GM18498 (cell line): ENCODE measurements around the gene TWIST2.

Source experiments
- ATAC-seq: cut with Tn5 transposase; IDR thresholded peaks from one replicate; pipeline ENCODE4 v1.9.1; 2021; ENCODE audit warnings: mild to moderate bottlenecking, moderate library complexity; ENCODE audit not compliant: unreplicated experiment

The TWIST2 gene

DNA sequence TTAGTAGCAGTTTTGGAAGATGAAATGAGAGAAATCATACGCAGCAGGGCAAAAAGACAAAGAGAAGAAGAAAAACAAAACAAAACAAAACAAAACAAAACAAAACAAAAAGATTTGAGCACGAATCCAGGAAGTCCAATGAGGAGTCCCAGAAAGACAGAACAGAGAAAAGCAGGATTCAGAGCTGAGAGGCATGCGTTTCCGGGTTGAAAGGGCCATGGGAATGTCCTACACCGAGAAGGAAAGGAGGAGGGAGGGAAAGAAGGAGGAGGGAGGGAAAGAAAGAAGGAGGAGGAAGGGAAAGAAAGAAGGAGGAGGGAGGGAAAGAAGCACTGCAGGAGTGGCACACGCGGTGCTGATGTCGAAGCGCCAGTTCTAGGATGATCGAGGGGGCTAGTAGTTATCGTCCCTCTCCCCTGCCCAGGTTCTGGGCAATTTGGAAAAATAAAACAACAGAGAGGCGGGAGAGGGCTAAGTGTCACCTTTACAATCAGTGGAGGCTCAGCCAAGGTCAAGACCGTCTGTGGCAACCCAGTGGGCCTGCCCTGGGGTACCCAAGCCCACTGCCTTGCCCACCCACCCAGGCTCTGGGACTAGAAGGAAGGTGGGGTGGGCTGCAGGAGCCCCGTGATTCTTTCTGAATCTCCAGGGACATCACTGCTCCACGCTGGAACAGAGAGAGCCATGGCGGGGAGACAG lies 68.4 kb downstream of the TWIST2 start:
- ATAC-seq: no peak

DNA sequence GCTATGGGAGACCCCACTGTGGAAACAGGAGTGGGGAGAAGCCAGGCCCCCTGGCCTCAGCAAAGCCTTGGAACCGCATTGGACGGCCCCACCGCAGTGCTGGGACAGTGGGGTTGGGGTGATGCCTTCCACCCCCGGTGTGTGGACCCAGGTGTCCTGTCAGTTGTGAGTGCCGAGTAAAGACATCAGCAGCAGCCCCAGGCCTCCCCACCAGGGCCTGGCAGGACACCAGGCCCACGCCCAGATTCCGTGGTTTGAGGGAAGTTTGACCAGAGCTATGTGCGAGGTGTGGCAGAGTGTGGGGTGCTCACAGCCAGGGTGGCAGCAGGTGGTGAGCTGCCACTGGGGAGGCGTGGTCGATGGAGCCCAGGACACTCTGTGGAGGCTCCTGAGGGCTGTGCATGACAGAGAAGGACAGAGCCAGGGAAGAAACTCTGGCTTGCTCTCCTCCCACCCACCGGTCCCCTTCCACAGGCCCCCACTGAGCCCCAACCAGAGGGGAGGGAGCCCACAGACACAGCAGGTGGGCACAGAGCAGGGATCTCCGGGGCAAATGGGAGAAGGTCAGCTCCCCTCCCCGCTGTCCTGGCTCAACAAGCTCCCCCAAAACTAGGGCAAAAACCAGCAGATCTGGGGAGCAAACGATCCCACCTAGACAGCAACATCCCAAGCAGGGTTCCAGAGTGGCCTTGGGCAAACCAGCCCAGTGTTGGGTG lies 69.1 kb downstream of the TWIST2 start:
- no peak for ATAC-seq

DNA sequence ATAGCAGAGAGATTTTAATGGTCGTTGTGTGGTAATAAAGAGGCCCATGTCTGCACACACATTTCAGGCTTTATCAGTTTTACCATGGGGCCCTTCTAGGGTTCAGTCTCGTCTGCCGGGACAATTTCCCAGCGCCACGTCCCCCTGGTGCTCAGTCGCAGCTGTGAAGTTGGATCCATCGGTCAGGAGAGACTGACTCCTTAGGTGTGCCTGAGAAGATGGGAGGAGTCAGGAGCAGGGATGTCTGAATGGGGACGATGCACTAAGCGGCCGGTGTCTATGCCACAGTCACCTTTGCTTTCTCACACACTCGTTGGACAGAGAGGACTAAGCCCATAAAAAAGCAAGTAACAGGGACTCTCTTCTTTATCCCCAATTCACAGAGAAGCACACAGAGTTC lies 71.4 kb downstream of the TWIST2 start:
- ATAC-seq: no peak

DNA sequence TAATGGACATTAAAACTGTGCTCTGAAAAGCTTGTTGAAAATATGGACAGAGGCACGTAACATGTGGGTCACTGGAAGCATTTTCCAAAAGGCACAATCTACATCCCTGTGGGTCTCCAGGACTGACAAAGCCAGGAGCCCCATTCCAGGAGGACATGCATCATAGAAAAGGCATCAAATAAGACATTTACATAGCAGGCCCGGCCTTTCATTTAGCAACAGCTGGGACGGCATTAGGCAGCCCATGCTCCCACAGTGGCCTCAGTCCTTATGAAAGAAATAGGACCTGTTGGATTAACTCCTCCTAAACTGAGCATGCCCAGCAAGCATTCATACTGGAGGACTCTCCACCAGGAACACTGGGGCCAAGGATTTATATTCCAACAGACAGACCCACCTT lies 72.2 kb downstream of the TWIST2 start:
- ATAC-seq: no peak

DNA sequence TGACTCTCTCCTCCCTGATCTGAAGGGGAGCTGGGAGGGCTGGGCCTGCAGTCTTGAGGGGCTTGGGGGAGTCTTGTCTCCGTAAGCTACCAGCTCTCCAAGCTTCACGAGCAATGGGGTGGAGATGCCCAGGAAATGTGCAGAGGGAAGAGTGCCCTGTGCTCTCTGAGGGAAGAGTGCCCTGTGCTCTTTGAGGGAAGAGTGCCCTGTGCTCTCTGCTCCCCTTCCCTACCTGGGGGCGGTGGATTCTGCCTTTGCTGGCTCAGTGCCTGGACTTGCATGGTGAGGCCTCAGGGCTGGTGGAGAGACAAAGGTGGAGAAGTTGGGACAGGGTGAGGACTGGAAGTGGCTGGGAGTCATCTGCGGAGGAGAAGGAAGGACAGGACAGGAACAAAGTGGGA lies 72.7 kb downstream of the TWIST2 start:
- ATAC-seq: no peak

DNA sequence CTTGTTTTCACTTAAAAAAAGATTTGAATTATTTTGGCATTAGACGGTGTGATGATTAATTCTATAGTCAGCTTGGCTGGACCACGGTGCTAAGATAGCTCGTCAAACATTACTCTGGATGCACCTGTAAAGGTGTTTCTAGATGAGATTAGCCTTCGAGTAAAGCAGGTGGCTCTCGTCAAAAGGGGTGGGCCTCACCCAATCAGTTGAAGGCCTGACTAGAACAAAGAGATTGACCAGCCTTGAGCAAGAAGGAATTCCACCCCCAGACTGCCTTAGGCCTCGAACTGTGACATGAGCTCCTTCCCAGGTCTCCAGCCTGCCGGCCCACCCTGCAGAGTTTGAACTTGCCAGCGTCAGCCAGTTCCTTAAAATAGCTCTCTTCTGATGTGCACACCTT lies 73.4 kb downstream of the TWIST2 start:
- no peak for ATAC-seq

DNA sequence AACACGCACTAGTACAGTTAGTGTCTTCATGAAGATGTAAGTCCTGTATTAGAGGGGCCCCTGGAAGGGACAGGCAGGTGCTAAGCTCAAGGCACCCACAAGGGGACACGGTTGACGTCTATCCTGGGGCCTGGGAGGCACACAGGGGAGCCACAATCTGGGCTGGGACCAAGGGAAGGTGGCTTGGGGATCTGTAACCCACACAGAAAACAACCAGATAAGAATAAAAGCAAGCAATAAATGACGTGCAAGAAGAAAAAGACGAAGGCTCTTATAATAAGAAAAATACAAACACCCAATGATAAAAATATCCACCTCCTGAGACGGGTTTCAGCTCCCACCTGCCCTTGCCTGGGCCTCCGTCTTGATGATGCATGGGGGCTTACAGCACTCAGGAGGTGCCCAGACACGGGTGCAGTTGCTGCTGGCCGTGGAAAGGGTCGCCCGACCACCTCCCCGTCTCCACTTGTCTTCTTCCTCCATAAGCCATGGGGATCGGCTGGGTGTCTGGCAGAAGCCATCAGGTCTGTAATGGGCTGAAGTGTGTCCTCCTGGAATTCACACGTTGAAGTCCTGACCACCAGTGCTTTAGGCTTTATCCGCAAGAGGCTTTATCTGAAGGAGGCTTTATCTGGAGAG lies 73.9 kb downstream of the TWIST2 start:
- ATAC-seq: no peak

DNA sequence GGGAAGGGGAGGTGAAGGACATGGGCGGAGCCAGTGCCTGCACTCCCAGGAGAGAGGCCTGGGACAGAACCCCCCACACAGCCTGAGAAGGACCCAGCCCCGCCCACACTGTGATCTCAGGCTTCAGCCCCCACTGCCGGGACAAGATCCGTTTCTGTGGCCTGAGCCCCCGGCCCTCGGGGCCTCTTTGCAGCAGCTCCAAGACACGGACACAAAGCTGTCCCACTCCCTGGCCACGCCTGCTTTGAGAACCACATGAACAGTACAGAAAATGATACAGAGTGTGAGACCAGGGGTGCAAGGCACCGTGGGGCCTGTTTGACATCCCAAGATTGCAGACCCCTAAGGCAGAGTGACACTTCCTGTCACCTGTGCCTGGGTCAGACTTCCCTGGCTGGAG lies 74.5 kb downstream of the TWIST2 start:
- no peak for ATAC-seq

DNA sequence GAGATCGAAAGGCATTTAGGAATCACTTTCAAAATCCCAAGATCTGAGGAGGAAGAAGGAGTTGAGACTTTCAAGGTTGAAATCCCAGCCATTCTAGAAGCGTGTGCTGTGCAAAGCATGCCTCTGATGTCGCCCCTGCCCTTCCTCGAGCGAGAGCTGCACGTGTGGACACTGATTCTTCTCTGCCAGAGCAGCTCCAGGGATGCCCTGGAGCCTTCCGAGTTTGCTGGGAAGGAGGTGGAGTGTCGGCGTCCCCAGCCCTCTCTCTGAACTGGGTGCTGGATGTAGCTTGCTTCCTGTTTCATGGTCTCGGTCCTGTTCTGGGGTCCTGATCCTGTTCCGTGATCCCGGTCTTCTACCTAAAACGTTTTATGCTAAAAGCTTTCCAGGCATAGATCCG lies 76.1 kb downstream of the TWIST2 start:
- ATAC-seq: no peak

DNA sequence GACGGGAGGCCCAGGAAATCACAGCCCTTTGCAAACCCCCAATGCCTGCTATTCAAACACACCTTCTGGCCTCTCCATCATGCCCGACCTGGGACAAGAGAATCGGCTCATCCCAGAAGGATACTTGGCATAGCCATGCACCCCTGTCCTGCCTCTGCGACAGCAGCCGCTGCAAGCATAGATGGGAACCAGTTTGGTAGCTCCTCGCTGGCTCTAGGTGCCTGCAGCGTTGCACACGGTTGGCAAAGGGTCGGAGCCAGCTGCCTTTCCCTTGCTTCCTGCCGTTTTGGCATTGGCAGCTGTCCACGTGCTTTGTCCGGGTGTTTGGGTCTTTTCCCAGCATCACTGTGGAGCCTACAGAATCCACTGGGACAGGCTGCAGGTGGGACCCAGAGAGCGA lies 76.9 kb downstream of the TWIST2 start:
- ATAC-seq: no peak

DNA sequence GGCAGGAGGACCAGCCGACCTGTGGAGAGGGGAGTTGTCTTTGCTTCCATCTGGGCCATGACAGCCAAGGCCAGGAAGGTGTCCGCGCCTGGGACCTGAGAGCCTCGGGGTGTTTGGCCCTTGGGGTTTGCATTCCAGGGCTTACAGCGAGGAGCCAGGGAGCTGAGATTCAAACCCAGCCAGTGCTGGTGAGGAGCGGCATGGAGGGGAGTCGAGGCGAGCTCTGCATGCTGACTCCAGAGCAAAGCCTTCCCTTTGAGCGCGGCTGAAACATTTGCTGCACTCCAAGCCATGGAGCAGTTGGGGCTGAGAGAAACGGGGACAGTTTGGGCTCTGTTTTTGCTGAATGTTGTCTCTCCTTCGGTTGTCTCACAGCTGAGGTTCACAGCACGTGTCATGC lies 77.4 kb downstream of the TWIST2 start:
- ATAC-seq: no peak

DNA sequence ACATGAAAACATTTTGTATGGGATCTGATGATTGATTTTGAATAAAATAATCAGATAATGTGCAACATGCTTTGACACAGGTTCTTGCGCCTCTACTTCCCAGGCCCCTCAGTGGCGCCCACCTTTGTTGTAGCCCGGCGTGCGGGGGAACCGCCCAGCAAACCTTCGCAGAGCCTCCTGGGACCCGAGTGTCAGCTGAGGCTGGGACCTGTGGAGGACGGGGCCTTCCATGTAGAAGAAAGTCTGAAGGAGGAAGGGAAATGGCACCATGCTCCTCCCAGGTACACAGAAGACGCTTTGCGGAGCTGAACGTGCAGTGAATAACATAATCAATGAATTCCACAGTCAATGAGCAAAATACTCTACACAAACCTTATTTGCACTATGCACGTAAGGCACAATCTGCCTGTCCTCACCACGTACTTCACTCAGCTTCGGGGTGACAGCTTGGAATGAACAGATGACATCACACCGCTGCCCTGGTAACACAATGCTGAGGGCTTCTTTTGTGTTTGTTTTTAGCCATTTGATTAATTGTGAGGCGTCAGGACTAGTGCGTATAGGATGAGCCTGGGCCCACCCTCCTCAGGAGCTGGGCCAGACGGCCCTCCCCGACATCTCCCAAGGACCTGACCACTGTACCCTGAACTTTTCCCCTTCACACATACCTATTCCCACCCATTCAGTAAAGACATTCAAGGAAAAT lies 78.1 kb downstream of the TWIST2 start:
- no peak for ATAC-seq

DNA sequence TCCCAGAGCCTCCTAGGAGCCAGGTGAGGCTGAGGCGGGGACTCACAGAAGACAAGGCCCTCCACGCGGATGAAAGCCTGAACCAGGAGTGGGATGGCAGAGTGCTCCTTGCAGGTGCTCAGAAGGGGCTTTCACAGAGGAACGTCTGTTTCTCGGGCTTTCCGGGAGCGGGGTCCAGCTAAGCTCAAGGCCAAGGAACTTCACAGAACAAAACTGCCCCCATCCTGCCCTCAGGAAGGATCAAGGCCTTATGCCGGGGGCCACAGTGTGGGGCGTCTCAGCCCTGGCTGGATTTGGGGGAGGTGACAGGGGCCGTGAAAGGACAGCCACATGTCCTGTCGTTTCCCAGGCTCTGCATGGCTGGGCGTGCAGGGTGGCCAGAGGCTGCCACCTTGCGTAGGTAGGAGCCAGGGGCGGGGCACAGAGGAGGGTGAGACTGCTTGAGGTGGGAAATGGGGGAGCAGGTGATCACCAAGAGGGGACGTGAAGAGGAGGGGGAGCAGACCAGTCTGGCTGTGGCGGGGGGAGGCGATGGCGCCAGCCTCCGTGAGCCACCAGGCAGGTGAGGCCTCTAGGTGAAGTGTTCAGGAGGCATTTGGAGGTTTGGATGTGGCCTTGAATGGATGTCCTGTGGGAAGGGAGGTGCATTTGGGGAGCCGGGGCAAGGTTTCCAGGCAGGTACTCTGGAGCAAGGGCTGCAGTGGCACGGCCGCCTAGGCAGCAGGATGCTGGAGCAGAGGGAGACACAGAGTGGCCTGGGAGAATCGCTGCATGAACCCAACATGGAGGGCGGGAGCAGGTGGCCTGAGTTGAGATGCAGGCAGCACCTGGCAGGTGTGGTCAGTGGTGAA lies 79.1 kb downstream of the TWIST2 start:
- no peak for ATAC-seq

DNA sequence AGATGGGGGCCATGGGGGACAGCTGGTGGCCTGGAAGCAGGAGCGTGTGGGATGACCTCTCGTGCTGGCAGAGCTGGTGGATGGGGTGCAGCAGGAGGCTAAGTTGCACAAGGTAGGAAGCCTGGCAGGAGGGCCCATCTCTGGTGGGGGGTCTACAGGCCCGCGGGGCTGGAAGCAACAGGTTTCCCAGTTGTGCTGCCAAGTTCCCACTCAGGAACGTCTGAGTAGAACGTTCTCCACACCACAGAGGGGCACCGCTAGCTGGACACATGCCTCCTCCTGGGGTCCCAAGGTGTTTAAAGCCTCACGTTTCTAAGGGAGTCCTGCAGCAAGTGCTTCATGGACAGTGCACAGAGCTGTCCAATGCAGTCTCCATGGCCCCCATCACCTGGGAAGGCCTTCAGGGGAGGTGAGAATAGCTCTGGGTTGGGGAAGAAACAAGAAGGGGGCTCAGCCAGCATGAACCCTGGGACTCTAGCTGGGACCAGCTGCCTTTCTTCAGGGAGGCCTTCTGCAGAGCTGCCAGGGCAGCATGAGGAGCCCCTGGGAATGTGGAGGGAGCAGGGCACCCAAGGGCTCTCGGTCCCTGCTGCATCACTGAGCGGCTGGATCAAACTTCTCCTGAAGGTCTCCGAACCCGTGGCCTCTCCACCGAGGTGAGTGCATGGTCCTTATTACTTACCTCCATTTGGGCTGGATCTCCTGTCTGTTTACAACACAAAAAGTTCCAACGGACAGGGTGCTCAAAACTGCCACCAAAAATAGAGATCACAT lies 80.0 kb downstream of the TWIST2 start:
- ATAC-seq: no peak

DNA sequence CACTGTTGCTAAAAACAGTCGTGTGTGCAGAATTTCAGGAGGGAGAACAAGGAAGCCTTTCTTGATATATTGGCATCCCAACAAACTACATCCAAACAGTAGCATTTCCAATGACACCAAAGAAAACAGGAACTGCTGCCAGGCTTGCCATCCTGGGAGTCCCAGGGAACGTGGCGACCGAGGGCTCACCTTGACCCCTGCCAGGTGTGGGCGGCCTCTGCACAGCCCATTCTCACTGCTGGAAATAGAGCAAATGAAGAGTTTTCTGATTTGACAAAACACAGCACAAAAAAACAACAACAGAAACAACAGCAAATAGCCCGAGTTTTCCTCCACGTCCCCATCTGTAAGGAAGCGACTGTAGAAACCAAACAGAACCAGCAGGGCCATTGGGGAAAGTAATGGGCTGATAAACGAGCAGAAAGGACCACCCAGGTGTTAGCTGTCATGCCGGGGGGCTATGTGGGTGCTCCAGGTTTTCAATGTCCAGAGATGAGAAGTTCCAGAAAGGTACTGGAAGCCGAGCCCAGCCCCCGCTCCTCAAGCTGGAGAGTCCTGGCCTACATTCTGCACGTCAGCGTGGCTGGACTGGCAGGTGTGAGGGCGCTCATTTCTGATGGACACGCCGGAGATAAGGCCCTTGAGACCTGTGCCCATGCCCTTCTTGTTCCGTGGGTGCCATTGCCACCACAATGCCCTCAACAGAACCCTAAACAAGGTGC lies 80.8 kb downstream of the TWIST2 start:
- ATAC-seq: no peak

DNA sequence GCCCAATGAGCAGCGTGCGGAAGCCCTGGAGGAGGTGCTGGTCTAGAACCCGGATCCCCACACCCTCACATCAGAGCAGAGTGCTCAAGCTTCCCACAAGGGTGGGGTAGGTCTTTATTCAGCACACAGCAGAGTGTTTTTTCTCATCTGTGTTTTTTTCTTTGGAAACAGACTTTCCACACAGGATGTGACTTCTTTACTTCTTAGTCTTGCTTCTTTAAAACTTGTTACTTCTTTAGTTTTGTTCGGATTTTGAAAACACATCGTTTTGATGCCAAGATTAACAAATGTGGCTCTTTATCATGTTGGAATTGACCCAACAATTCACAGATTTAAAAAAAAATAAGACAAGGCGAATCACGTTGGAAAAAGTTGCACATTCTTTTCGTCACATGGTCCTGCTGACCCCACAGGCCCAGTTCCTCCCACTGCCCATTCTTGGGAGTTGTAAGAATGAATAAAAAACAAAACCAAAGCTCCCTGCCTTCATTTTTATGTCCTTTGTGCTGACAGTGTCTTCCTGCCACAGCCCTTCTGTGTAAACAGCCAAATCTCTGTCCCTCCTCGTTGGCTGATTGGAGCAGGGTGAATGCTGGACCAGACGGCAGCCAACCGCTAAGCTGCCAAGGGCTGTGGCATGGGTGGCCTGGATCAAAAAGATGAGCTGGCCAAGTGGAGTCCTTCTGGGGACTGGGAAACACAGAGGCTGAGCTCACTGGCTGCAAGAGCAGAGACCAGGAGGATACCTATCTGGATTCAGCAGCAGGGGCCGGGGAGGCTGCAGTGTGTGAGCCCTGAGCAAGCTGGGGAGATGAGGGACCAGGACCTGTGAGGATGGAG lies 81.6 kb downstream of the TWIST2 start:
- no peak for ATAC-seq

DNA sequence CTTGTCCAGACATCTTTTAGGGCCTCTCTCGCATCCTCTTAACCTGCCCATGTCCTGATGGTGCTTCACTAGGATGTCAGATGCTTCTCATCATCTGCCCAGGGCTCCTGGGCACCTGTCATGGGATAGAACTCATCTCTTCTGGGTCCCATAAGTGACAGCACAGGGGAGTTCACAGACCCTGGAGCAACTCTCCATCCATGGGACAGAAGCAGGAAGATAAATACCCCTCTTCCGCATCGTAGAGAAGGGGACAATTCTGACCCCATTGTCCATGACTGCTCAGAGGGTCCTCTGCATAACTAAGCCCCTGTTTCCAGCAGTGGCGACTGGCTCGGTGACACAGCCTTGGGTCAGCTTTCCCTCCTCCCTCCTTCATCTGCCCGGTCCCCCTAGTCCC lies 82.3 kb downstream of the TWIST2 start:
- no peak for ATAC-seq
